Superior temporal gyrus (tissue), 1 donor: Measurements from ENCODE around the gene PCGF5.
A peak's percentile ranks its signal among the peaks of the same experiment; 100 is the strongest.
"Not testable (repeated sequence)": the region's sequence is repeated elsewhere in the genome, so short reads cannot be mapped to it uniquely, and the experiment has no call there.

ENCODE experiments used
- DNase-seq: peaks from one replicate; pipeline ENCODE4 v3.0.0-alpha.2; 2016; ENCODE audit errors: extremely low spot score

PCGF5 gene

DNA sequence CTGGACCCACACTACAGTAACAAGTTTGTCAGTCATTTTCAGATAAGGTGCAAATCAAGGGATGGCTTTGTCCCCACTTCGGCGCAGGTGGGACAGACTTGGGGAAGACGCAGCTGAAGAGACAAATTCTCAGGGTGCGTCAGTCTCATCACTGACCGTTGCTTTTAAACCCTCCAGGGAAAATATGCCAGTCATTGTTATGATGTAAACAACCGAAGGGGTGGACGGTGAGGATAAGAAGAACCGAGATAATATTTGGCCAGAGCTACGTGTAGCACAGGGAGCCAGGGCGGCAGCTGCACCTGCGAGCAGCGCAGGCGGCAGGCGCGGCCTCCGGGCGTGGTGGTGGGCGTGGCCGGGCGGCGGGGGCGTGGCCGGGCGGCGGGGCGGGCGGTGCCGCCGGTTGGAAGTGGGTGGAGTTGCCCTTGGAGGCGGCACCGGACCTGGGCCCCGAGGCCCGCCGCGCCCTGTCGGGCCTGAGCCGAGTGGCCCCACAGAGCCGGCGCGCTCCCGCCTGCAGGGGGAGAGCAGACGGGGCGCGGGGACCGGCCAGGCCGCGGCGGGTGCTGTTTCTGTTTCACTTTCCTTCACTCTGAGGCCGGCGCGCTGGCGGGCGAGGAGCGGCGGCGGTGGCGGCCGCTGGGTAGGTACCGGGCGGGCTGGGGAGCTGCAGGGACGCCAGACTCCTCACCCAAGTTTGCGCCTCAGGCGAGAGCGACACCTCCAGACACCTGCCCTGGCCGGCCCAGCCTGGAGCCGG lies at the start of gene PCGF5:
Gene PCGF5, plus strand, starts transcription at position 470 of the 760 bp plus-strand sequence. CDS start 2,209 bp downstream, outside the sequence.
- DNase-seq, result peak; percentile 80

- no peak for DNase-seq
Measured at GRCh38 chr10:91171485-91171884, 49.0 kb upstream of the PCGF5 start.

DNA sequence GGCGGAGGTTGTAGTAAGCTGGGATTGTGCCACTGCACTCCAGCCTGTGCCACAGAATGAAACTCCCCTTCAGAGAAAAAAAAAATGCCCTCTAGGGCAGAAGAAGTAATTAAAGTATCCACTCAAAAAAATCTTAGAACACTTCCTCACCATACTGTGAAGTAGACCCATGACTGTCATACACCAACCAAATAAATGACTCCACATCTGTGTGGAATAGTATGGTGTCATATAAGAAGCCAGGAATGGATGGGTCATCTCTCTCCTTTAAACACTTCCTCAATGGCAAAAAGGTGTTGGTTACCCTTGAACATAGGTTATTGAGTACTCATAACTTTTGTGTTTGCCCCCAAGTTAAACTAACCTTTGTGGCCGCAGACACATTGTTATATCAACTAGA lies 48.1 kb upstream of the PCGF5 start:
- no peak for DNase-seq

- no peak for DNase-seq
Measured at GRCh38 chr10:91185239-91185875, 35.1 kb upstream of the PCGF5 start.

DNA sequence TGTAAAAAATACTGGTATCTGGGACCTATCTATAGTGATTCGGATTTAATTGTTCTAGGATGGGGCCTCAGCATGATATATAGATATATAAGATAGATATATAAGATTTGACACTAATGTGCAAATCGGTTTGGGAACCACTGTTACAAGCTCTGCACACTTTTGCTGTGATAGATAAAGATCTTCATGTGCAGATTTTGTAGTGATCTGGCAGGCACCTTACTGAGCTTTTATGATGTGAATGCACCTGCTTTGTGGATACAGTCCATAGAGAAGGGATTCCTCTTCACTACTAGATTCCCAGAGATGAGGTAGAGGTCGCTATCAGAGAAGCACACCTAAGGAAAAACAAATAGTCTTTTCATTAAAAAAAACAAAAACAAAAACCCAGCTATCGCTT lies 33.3 kb upstream of the PCGF5 start:
- no peak for DNase-seq

- DNase-seq, result not testable (repeated sequence)
Measured at GRCh38 chr10:91188010-91188409, 32.5 kb upstream of the PCGF5 start.

GRCh38 chr10:91188889-91189288 lies 31.6 kb upstream of the PCGF5 start:
- no peak for DNase-seq

DNA sequence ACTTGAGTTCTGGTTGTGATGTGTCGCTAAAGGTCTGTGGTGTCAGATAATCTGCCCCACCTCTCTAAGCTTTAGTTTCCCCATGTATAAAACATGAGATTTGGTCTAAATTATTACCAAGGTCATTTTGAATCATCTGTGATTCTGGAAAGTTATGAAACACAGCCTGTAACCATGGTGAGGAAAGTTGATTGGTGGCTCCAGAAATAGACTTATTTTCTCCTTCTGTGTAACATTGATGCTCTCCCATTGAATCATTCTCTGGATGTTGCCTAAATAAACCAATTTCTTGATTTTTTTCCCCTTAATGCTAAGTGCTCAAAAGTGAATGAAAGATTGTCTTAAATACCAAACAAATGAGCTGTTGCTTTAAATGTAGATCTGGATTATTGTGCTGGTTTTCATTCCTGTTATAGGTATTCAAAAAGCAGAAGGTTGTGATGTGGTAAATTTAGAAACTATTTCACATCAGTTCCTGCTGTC lies 30.0 kb upstream of the PCGF5 start:
- DNase-seq, result peak; percentile 70

DNA sequence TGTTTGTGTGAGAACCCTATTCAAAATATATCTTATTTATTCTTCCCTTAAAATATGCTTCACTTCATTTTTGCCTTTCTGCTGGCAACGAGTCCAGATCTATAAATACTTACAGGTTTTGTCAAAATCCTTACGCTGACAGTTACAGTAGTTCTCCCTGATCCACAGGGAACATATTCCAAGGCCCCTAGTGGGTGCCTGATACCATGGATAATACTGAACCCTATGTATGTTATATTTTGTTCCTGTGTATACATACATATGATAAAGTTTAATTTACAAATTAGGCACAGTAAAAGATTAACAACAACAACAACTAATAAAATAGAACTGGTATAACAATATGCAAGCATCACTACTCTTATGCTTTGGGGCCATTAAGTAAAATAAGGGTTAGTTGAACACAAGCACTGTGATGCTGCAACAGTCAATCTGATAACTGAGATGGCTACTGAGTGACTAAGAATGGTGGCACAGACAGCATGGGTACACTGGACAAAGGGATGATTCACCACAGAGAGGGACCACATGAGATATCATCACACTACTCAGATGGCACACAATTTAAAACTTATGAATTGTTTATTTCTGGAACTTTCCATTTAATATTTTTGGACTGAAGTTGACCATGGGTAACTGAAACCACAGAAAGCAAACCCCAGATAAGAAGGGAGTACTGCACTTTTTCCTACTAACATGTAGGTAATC lies 29.4 kb upstream of the PCGF5 start:
- peak; percentile 84 for DNase-seq

DNA sequence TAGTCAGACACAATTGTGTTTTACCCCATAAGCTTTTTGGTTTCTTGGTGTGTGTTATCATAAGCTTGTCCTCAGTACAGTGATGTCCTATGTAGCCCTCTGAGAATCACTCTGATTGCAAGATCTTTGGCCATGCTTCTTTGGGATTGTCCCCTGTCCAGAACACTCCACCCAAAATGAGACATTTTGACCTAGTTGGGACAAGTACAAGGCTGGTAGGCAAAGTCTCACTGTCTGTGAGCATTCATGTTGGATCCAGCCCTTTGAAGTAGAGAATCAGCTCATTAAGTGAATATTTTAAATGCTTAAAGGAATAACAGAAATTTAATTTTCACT lies 28.9 kb upstream of the PCGF5 start:
- no peak for DNase-seq

DNA sequence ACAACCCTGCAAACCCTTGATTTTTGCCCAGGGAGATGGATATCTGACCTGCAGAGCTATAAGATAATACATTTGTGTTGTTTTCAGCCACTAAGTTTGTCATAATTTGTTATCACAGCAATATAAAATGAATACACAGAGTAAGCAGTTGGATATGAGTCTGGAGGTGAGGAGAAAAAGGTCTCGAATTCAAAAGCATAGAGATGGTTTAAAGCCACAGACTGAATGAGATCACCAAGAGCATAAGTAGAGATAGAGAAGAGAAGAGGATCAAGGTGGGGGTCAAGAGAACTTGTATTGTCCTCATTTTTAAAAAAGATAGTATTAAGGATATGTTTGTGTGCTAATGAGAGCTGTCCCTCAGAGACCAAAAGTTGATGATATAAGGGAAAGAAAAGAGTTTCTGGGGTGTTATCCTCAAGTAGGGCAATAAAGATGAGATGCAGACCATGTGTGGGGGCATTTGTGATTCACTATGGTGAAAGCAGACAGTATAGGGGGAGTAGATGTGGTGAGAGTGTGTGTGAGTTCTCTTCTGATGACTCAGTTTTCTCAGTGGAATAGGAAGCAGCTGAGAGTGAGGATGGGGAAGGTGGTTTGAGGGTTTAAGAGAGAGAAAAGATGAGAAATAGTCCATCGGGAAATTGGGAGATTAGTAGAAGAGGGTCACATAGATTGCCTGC lies 25.8 kb upstream of the PCGF5 start:
- no peak for DNase-seq

DNA sequence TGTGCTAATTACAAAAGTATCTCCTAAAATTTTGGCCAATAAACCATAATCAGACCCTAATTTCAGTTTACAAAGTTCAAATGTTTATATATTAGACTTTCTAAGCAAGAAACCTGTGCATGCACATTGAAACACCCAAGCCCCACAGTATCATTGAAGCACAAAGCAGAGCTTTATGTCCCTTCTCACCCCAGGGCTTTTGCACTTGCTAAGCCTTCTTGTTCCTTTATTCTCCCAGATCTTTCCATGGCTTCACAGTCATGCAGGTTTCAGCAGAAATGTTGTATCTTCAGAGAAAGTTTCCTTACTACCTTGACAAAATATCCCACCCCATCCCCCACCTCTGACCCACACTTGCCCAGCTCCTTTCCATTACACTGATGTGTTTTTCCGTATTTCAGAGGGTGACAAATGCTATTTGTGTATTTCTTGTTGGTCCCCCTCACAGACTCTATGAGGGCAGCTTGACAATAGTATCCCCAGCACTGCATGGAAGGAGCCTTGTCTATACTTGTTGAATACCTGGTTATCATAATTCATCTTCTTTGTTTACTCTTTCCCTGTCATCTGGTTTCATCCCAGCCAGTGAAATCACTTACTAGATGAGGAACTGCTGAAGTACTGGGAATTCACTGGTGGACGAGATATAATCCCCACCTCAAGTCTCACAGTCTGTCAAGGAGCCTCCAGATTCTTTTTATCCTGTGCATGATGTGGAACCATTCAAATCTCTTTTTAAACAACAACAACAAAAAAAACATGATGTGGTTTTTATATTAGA lies 24.0 kb upstream of the PCGF5 start:
- DNase-seq, result no peak

- no peak for DNase-seq
Measured at GRCh38 chr10:91197127-91197526, 23.3 kb upstream of the PCGF5 start.

- no peak for DNase-seq
Measured at GRCh38 chr10:91198781-91199180, 21.7 kb upstream of the PCGF5 start.

GRCh38 chr10:91200314-91201212 lies 19.9 kb upstream of the PCGF5 start:
- DNase-seq, result no peak

GRCh38 chr10:91201213-91201996 lies 19.1 kb upstream of the PCGF5 start:
- DNase-seq, result no peak

- DNase-seq, result no peak
Measured at GRCh38 chr10:91206427-91206826, 14.0 kb upstream of the PCGF5 start.

GRCh38 chr10:91206837-91207474 lies 13.5 kb upstream of the PCGF5 start:
- no peak for DNase-seq

- DNase-seq, result no peak
Measured at GRCh38 chr10:91208642-91209041, 11.8 kb upstream of the PCGF5 start.
